HL-60/S4 treated with retinoic acid at 250 ng/mL for 4 days and 3 days (cell line): ENCODE data around the gene SNX17.
"Not testable (repeated sequence)": the region's sequence is repeated elsewhere in the genome, so short reads cannot be mapped to it uniquely, and the experiment has no call there.

Experiments
- in situ Hi-C: fragments of 300-500 bp; cut with MboI; formaldehyde crosslinking; loops from 2 replicates; pipeline ENCODE4 v1.7.0; 2022; ENCODE audit warnings: low sequenced_read_pairs

SNX17 gene, protein sequence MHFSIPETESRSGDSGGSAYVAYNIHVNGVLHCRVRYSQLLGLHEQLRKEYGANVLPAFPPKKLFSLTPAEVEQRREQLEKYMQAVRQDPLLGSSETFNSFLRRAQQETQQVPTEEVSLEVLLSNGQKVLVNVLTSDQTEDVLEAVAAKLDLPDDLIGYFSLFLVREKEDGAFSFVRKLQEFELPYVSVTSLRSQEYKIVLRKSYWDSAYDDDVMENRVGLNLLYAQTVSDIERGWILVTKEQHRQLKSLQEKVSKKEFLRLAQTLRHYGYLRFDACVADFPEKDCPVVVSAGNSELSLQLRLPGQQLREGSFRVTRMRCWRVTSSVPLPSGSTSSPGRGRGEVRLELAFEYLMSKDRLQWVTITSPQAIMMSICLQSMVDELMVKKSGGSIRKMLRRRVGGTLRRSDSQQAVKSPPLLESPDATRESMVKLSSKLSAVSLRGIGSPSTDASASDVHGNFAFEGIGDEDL

DNA sequence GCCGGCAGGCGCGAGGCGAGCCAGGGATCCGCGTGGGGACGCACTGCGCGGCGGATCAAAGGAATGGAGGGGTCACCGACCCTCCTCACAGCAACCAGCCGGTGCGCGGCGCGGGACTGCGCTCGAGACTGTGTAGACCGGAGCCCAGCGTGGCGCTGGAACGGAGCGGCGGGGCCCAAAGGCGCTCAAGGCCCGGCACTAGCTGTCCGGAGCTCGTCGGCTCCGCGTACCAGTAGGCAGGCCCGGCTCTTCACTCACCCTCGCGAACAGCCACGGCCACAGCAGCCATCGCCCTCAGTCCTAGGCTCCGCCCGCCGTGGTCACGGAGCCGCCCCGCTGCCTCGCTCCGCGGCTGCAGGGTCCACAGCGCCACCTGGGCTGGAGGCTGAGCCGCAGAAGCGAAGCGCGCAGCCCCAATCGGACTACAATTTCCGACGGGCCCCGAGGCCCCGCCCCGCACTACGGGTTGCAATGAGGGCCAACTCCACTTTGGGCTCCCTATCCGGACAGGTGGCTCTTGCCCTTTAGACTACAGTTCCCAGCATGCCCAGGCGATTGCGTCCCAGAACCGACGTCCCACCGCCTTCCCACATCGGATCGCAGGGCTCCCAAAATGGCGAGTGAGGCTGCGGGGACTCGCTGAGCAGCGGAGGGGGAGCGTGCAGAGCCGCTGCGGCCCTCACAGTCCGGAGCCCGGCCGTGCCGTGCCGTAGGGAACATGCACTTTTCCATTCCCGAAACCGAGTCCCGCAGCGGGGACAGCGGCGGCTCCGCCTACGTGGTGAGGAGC lies at the start of gene SNX17, which contains the start of gene EIF2B4:
Gene SNX17, plus strand, starts transcription at position 591 of the 790 bp plus-strand sequence. Its CDS starts 128 bp downstream, at position 719.
Gene EIF2B4, minus strand, starts transcription at position 313 of the 790 bp plus-strand sequence. Its CDS starts 24 bp downstream, at position 289.
- in situ Hi-C loops: no loop called here

DNA sequence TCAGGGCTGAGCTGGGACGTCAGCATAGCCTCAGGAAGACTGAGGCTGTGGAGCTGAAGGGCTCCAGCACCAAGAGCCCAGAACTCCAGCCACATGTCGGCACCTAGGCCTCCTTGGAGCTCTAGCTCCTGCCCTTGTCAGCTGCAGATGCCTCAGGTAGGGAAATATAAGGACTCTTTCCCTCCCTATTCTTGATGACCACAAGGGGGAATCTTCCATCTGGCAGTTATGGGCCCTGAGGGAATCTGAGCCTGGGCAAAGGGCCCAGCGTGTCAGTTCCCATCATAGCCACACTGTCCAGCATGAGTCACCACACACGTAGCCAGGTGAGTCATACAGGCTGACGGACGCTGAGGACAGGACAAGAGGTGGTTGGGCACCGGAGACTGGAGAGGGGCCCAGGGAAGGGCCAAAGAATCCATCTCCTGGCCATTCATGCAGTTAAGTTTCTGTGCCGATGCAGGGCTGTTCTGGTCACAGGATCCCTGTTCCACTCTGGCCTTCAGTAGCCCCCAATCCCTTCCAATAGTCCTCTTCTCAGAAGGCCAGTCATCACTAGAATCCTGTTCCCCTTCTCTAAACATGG lies 49.4 kb upstream of the SNX17 start:
- in situ Hi-C loops: no loop called here

GRCh38 chr2:27322301-27322765 lies 48.1 kb upstream of the SNX17 start:
- in situ Hi-C loops: no loop called here

DNA sequence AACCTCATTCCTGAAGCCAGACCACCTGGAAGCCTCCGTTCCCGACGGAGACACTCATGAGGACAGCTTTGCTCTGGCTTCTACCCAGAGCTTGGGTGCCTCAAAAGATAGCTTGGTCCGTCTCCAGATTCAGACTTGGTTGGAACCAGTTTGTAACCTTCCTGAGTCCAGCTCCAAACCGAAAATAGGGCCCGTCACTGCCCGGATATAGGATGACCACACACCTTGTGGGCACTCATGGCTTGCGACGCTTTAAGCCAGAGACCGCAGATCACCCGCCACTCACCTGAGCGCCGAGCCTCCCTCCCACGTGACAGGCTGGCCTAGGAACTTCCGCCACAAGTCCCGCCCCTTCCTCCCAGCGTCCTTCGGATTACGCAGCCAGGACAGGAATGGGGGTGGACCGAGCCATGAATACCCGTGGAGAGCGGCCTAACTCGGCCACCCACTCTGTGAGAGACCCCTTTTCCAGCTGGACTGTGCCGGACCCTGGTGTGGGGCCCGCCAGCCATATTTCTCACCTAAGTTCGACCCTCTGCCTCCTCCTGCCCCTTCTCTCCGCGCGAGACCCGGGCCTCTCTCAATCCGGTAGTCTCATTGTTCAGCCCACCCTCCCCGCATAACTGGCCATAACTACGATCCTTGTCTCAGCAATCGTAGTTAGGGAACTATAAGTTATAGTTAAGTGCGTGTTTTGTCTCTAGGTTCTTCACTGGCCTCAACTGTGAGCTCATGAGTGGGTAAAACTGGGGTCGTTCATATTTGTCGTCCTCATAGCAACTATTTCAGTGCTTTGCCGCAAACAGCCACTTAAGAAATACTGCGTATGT lies 47.4 kb upstream of the SNX17 start, which contains the start of gene MPV17:
Gene MPV17, minus strand, starts transcription at position 332 of the 830 bp plus-strand sequence. CDS start 580 bp downstream, outside the sequence.
- in situ Hi-C loops: no loop called here

DNA sequence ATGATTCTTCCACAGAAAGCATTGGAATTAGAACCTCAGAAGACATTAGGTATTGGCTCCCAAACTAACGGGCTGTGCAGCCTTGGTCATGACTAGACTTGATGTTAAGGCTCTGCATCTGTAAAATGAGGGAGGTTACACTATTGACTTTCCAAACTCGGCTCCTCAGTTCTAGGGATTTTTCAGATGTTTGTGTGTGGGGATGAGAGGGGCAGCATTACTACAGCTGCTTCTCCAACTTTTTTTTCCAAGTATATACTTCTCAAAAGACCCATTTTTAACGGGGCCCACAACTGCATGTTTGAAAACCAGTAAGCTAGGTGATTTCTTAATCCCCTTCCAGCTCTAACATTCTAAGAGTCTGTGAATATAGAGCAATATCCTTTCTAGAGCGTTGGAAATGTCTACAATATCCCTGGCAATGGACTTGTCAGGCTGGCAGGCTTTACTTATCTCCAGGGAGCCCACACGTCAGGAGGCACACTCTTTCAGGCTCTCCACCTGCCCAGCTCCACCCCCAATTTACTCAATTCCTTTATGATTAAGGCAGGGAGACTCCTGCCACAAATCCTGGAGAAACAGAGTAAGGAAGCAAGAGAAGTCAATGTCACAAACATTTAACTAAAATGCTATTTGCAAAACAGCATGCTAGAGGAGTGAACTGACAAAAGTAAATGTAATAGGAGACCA lies 46.7 kb upstream of the SNX17 start:
- in situ Hi-C loops: no loop called here

DNA sequence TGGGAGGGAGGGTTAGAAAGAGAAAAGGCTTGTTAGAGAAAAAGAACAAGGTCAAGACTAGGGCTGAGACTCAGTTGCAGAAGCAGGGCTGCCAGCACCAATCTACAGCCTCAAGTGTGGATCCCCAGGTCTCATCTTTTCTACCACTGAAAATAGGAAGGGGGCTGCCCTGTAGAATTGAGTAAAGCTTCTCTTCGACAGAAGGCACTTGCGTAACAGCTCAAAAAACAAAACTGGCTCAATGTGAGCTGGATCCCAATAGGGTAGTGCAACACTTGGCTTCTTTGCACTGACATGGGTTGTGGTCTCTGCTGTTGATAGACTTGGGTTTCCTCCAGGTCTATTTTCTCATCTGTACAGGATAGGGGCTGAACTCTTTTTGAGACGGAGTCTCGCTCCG lies 45.7 kb upstream of the SNX17 start:
- in situ Hi-C loops: no loop called here

DNA sequence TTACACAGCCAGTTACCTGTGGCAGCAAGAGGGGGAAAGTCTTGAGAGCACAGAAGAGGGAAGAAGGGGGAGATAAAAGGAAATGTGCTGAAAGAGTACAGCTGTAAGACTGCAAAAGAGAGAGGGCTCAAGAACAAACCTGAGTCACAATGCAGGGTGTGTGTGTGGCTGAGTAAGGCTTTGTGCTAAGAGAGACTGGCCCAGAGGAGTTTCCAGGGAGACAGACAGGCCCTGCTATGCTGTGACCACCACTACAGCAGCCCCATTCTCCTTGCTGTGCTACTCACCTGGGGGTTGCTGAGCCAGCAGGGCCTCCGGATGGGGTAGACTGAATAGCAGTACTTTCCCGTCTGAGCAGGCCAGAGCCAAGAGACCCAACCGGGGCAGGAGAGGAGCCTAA lies 35.1 kb upstream of the SNX17 start:
- in situ Hi-C loops: no loop called here

- in situ Hi-C loops: no loop called here
Measured at GRCh38 chr2:27336173-27336572, 34.2 kb upstream of the SNX17 start.

- in situ Hi-C loops: no loop called here
Measured at GRCh38 chr2:27347641-27348040, 22.8 kb upstream of the SNX17 start.

DNA sequence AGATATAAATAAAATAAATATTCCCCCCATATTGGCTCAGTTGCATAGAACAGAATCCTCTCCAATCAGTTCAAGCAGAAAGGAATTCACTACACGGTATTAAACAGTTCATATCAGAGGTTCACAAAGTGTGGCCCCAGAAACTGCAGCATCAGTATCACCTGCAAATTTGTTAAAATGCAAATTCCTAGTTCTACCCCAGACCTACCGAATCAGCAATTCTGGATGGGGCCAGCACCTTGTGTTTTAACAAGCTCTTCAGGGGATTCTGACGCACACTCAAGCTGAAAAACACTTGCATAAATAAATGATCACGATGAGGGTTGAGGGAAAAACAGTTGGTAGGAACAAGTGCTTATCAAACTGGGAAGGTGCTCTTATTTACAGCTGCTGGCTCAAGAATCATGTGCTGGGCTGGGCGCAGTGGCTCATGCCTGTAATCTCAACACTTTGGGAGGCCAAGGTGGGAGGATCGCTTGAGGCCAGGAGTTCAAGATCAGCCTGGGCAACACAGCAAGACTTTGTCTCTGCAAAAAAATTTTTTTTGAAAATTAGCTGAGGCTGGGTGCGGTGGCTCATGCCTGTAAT lies 20.2 kb upstream of the SNX17 start:
- in situ Hi-C loops: no loop called here

DNA sequence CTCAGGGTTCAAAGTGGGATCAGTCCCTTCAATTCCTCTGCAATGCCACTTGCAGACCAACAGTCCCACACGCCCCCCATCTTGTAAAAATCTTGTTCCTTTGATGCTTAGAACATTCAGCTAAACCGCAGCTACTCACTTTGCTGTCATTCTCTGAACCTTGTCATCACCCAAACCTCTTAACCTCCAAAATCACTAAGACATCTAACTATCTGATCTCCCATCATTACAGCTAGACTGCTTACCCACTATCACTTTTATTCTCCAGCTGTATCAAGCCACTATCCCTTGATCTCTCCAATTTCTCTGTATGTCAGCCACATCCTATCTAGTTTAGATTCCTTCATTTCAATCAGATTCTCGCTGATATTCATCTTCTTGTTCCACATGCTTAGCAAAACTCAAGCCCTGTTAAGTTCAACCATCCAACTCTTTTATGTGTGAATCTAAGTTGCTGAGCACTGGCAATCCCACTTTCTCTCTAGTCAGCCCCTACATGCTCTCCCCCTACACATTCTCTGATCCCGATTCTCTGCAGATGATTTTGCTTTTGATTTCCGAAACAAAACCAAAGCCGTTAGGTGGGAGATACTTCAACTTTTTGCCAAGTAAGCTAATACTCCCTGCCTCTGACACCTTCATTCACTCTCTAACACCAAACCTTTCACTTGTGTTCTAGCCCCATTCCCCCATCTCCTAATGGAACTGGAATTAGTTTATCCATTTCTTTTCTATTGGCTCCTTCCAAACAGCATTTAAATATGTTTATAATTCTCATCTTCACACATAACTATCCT lies 18.4 kb upstream of the SNX17 start:
- in situ Hi-C loops: no loop called here

GRCh38 chr2:27353386-27353761 lies 17.0 kb upstream of the SNX17 start:
- in situ Hi-C loops: not testable (repeated sequence)

- in situ Hi-C loops: no loop called here
Measured at GRCh38 chr2:27353762-27354596, 16.4 kb upstream of the SNX17 start.

- in situ Hi-C loops: no loop called here
Measured at GRCh38 chr2:27354597-27354927, 15.9 kb upstream of the SNX17 start.

DNA sequence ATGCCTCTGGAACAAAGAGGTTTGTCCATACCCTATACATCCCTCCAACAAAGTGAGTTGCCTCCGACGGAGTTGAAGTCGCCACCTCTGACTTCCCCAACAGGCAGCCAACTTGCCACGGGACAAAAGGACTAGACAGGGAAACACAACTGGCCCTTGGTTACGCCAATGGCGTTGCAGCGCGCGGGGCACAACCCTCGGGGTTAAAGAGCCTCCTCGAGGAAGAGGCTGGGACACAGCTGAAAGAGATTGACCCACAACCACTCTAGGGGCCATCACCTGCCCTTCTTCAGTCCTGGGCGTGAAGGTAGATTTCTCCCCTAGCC lies 14.4 kb upstream of the SNX17 start:
- in situ Hi-C loops: no loop called here

GRCh38 chr2:27356382-27357181 lies 13.8 kb upstream of the SNX17 start, which contains the start of gene GTF3C2:
GTF3C2 (minus strand) TSS chr2:27356764; CDS start chr2:27343554, 13,210 bp downstream.
- in situ Hi-C loops: no loop called here
